Tongue (tissue), 2 donors: Measurements from ENCODE around the gene KRT9. TPM values are rescaled to one million over a fixed set of nuclear protein-coding genes. Genes with fewer than 3 reads are reported as not detected.
"Not testable (repeated sequence)": the region's sequence is repeated elsewhere in the genome, so short reads cannot be mapped to it uniquely, and the experiment has no call there.

Experiments used
- DNase-seq: peaks from one replicate; pipeline ENCODE4 v3.0.0-alpha.2; 2015
- total RNA-seq: library from RNA; depleted of rRNA; stranded (reverse); fragments of >200 nt; gene quantifications from one replicate; pipeline ENCODE4 v1.2.3, GENCODE V29; 2014

The KRT9 gene
- total RNA-seq, 1 donor from 2014 or later: not detected

DNA sequence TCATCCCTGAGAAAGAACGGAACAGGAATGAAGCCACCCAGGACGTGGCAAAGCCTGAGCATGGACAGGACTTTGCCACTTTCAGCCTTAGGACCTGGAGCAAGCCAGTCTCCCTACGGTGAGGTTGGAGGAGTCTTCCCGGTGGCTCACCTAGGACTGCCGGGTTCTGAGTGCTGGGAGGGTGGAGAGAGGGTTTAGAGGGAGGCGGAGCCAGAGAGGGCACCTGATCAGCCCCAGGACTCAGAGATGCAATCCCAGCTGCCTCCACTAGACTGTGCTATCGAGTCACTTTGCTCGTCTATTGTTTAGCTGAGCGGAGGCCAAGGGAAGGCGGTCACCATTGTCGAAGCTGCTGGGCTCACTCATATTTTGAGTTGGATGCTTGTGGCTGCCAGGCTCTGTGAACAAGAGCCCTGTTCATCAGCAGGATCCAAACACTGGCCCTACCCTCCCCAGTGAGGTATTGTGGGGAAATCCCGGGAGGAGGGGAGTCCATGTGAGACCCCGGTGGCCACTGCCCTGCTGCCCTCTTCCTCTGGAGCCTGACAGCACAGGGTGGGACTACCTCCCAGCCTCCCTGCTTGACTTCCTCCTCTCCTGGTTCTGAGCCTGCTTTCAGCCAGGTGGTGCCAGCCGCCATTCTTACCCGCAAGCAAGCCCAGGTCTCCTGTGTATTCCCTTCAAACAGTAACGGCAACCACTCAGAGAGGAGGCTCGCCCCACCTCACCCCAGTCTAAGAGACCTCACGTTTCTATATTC is 7.8 kb upstream of the KRT9 start:
- peak; percentile 91 for DNase-seq

- no peak for DNase-seq
Measured at GRCh38 chr17:41578971-41579370, 7.1 kb upstream of the KRT9 start.

- no peak for DNase-seq
Measured at GRCh38 chr17:41578538-41578937, 6.7 kb upstream of the KRT9 start.

- not testable (repeated sequence) for DNase-seq
Measured at GRCh38 chr17:41576740-41577139, 4.9 kb upstream of the KRT9 start.

- no peak for DNase-seq
Measured at GRCh38 chr17:41575336-41575735, 3.5 kb upstream of the KRT9 start.

DNA sequence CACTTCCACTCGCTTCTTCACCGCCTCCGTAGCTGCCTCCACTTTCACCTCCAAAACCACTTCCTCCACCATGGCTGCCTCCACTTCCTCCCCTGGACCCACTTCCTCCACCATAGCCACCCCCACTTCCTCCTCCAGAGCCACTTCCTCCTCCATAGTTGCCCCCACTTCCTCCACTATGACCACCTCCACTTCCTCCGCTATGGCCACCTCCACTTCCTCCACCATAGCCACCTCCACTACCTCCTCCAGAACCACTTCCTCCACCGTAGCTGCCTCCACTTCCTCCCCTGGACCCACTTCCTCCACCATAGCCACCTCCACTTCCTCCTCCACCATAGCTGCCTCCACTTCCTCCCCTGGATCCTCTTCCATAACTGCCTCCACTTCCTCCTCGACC is 4.5 kb downstream of the KRT9 start:
- DNase-seq: no peak

- DNase-seq: no peak
Measured at GRCh38 chr17:41565338-41565737, 6.5 kb downstream of the KRT9 start.

DNA sequence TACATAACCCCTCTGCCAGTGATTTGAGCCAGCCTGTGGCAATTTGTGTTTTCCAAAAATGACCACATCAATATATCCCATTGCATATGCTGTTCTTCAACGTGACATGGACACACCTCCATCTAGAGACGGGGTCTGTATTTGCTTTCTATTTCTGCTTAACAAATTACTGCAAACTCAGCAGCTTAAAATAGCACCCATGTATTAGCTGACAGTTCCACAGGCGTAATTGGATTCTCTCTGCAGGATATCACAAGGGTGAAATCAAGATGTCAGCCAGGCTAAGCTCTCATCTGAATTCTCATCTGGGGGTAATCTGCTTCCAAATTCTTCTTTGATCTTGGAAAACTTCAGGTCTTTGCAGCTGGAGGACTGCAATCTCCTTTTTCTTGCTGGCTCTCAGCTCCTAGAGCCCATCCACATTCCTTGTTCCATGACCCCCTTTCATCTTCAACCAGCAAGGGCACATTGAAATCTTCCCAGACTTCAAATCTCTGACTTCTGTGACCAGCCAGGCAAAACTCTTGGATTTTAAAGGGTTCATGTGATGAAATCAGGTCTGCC is 8.2 kb downstream of the KRT9 start:
- DNase-seq: no peak

GRCh38 chr17:41561554-41561953 is 10.3 kb downstream of the KRT9 start:
- no peak for DNase-seq

DNA sequence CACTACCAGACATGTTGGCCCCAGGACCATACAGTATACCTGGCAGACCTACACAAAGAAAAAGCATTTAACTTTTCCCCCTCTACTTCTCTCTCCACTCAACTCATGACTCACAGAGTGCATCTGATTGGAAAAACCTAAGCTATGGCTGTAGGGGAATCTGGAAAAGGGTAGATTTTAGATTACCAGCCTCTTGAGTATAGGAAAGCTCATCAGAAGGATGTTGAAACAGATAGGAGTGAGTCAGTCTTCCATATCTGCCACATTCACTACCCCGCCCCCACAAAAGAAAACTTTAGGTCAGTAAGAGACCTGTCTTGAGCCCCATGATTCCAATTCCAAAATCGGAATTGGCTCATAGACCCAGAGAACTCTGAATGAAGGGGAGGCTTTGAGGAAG is 12.3 kb downstream of the KRT9 start:
- no peak for DNase-seq

DNA sequence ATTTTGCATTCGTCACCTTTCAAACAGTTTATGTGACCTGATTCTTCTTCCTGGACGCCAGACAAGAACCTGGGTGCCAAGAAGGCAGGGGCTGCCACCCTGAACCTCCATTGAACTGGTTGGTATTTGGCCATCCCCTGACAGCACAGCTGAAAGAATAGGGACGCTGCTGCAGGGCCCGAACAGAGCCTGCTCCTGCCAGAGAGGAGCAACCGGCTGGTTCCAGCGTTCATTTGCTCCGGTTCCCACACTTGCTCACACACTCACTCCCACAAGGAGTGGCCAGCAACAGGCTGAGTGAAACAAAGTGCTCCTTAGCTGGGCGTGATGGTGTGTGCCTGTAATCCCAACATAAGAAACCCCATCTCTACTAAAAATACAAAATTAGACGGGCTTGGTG is 14.9 kb downstream of the KRT9 start:
- no peak for DNase-seq

DNA sequence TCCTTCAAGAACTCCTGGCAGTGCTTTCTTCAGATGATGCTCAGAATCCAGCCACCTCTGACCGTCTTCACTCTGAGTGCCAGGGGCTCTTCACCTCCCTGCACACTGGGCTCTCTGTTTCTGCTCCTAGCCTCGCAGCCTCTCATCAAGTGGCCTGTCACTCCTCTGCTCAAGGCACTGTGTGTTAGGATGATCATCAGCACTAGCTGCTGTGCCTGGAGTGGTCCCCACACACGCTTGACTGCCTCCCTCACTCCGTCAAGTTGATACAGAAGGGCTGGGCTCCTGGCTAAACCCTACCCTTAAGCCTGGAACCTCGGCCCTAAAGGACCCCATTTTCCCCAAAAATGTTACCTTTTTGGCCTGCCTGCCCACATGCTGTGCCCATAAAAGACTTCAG is 15.6 kb downstream of the KRT9 start:
- DNase-seq: no peak

- no peak for DNase-seq
Measured at GRCh38 chr17:41555105-41555887, 16.6 kb downstream of the KRT9 start.

DNA sequence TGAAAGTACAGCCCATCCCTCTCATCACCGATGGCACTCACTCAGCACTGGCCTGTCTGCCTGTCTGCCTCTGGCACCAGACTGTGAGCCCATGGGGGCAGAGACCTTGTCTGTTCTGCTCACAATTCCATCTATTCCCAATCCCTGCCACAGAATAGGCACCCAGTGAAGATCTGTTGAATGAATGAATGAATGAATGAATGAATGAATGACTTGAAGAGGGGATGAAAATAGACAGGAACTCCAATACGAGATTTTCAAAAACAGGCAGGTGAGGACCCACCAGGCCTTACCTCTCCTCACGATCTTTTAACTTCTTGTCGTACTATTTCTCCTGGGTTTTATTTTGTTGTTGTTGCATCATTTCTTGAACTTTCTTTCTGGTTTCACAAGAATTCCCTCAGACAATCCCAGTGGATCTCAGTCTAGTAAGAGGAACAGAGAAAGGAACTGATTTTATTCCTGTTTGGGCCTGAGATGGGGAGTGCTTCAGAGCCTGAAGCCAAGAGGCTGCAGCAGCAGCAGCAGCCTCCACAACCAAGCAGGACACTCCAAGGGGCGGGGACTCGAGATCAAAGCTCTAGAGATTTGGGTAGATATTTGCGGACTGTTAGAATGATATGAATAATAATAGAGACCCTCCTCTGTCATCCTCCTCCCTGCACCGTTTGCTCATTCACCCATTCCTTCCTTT is 17.7 kb downstream of the KRT9 start:
- DNase-seq: no peak

GRCh38 chr17:41553176-41553575 is 18.7 kb downstream of the KRT9 start:
- DNase-seq: no peak

GRCh38 chr17:41552455-41552854 is 19.4 kb downstream of the KRT9 start:
- DNase-seq: no peak

GRCh38 chr17:41551365-41551764 is 20.5 kb downstream of the KRT9 start:
- no peak for DNase-seq

- no peak for DNase-seq
Measured at GRCh38 chr17:41549596-41550039, 22.2 kb downstream of the KRT9 start.

GRCh38 chr17:41548844-41549595 is 22.8 kb downstream of the KRT9 start:
- peak; percentile 94 for DNase-seq

- DNase-seq: no peak
Measured at GRCh38 chr17:41547921-41548843, 23.7 kb downstream of the KRT9 start.

DNA sequence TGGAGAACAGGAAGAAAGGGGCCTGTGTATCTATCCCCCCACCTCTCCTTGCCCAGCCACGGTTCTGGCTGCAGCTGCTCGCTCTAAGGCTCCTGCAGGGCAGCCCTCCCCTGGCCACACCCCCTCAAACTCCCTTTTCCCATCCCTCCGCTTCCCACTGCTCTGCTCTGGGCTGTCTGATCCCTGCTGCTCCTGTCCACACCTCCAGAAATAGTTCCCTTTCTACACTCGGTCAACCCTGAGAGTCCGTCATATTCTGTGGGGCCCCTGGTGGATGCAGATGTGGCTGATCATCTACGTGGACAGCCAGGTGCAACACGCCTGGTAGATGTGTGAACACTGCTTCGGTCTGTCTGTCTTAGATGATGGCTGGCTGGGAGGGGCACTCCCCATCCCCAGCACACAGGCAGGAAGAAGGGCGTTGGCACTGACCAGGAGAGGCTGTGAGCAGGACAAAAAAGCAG is 24.4 kb downstream of the KRT9 start:
- peak; percentile 34 for DNase-seq
